ENCODE data around the gene ACOT7. TPM values are rescaled to one million over a fixed set of nuclear protein-coding genes. Genes with fewer than 3 reads are reported as not detected.
"Not testable (repeated sequence)": the region's sequence is repeated elsewhere in the genome, so short reads cannot be mapped to it uniquely, and the experiment has no call there.

ACOT7 gene
- total RNA-seq, result 10 to 100 TPM; 21.1 to 27.7 (median 24.6) TPM

GRCh38 chr1:6393400-6394187 lies at the start of gene ACOT7:
Gene ACOT7, minus strand, starts transcription at chr1:6393767. Its CDS starts 368 bp downstream, at chr1:6393399.
- no peak for TF ChIP-seq POLR2A (IDR thresholded peaks at IDR 0.05)
- TF ChIP-seq CTCF (IDR thresholded peaks at IDR 0.05), result no peak
- peak within 1 kb of the TSS; percentile 32 for H3K4me3 ChIP-seq (ENCODE audit: low read depth, poor library complexity, severe bottlenecking)
- 0% methylated on average over 20 to 76 of the region's 87 CpGs for WGBS, 2 donors
- intact Hi-C loops (cut with DNase I; ENCODE audit: low total_unique reads), result no loop called here
- peak; percentile 74 to 96 for DNase-seq (ENCODE audit: low spot score in 2 of 2)

GRCh38 chr1:6441586-6441985 lies 48.0 kb upstream of the ACOT7 start:
- 87% methylated on average over 7 of the region's 7 CpGs for WGBS, 2 donors
- intact Hi-C loops (cut with DNase I; ENCODE audit: low total_unique reads), result no loop called here
- TF ChIP-seq POLR2A (IDR thresholded peaks at IDR 0.05) (no peak), CTCF (IDR thresholded peaks at IDR 0.05) (no peak)
- no peak for DNase-seq (ENCODE audit: low spot score in 2 of 2)
- H3K4me3 ChIP-seq (ENCODE audit: low read depth, poor library complexity, severe bottlenecking), result no peak overlapping the region

GRCh38 chr1:6440198-6441126 lies 46.9 kb upstream of the ACOT7 start:
- no peak for DNase-seq (ENCODE audit: low spot score in 2 of 2)
- 25 to 28% methylated on average over 29 to 39 of the region's 101 CpGs for WGBS, 2 donors
- intact Hi-C loops (cut with DNase I; ENCODE audit: low total_unique reads), result no loop called here
- H3K4me3 ChIP-seq (ENCODE audit: low read depth, poor library complexity, severe bottlenecking), result no peak overlapping the region
- TF ChIP-seq CTCF (IDR thresholded peaks at IDR 0.05) (no peak), POLR2A (IDR thresholded peaks at IDR 0.05) (no peak)

GRCh38 chr1:6438047-6438525 lies 44.5 kb upstream of the ACOT7 start:
- H3K4me3 ChIP-seq (ENCODE audit: low read depth, poor library complexity, severe bottlenecking), result no peak overlapping the region
- intact Hi-C loops (cut with DNase I; ENCODE audit: low total_unique reads), result no loop called here
- 12 to 19% methylated on average over 4 to 5 of the region's 5 CpGs for WGBS, 2 donors
- DNase-seq (ENCODE audit: low spot score in 2 of 2), result peak in 1 of 2 donors; percentile 92
- TF ChIP-seq CTCF (IDR thresholded peaks at IDR 0.05), result peak in 1 of 3 donors; percentile 15
- no peak for TF ChIP-seq POLR2A (IDR thresholded peaks at IDR 0.05)

- 38 to 47% methylated on average over 16 to 19 of the region's 22 CpGs for WGBS, 2 donors
- intact Hi-C loops (cut with DNase I; ENCODE audit: low total_unique reads); DNase-seq (ENCODE audit: low spot score in 2 of 2): not testable (repeated sequence)
These were observed 43.6 kb upstream of the ACOT7 start for GRCh38 chr1:6437012-6437700.

GRCh38 chr1:6436277-6436676 lies 42.7 kb upstream of the ACOT7 start:
- 80 to 85% methylated on average over 3 of the region's 3 CpGs for WGBS, 2 donors
- intact Hi-C loops (cut with DNase I; ENCODE audit: low total_unique reads); DNase-seq (ENCODE audit: low spot score in 2 of 2); H3K4me3 ChIP-seq (ENCODE audit: low read depth, poor library complexity, severe bottlenecking): not testable (repeated sequence)

More at GRCh38 chr1:6437012-6437700, 43.6 kb upstream of the ACOT7 start:
- H3K4me3 ChIP-seq (ENCODE audit: low read depth, poor library complexity, severe bottlenecking), result not testable (repeated sequence)

All from lower leg skin (tissue), 4 donors.